Uterus (tissue), 4 donors: ENCODE data around the gene PRPS2. TPM values are rescaled to one million over a fixed set of nuclear protein-coding genes. Genes with fewer than 3 reads are reported as not detected.

Experiments used
- DNase-seq, 2 donors: peaks; one replicate each; pipeline ENCODE4 v3.0.0-alpha.2; 2019 to 2020
- H3K27ac ChIP-seq, 2 donors: fragments of 200-600 bp; sonication (generic); 1 replicate in 1 of 2; 2 replicates in 1 of 2; pipeline ENCODE4 v1.5.1; 2016 to 2018
- H3K27me3 ChIP-seq, 2 donors: fragments of 200-600 bp; sonication (generic); one replicate each; pipeline ENCODE4 v1.5.1; 2018 to 2019; ENCODE audit warnings: control low read depth in 1 of 2
- H3K36me3 ChIP-seq, 2 donors: fragments of 200-600 bp; sonication (generic); one replicate each; pipeline ENCODE4 v1.5.1; 2019; ENCODE audit warnings: control low read depth in 1 of 2
- H3K4me1 ChIP-seq, 2 donors: fragments of 200-600 bp; sonication (generic); one replicate each; pipeline ENCODE4 v1.5.1; 2018 to 2019; ENCODE audit warnings: control low read depth in 1 of 2
- H3K4me3 ChIP-seq, 2 donors: fragments of 200-600 bp; sonication (generic); 1 replicate in 1 of 2; 2 replicates in 1 of 2; pipeline ENCODE4 v1.5.1; 2018 to 2019; ENCODE audit warnings: mild to moderate bottlenecking in 1 of 2
- H3K9me3 ChIP-seq, 2 donors: fragments of 200-600 bp; sonication (generic); one replicate each; pipeline ENCODE4 v1.5.1; 2019; ENCODE audit warnings: control low read depth in 1 of 2
- POLR2A ChIP-seq, 2 donors: fragments of 450-650 bp; IDR thresholded peaks; one replicate each; pipeline ENCODE4 v1.6.1; 2016; ENCODE audit warnings: antibody characterized with exemption in 2 of 2, mild to moderate bottlenecking in 1 of 2, moderate library complexity in 1 of 2
- intact Hi-C: fragments of 100-400 bp; cut with DNase I; formaldehyde crosslinking; loops from one replicate; pipeline ENCODE4 v1.15.1; 2023; ENCODE audit warnings: low total_unique reads
- total RNA-seq, 4 donors: library from RNA; depleted of rRNA in 3 of 4; stranded (reverse); fragments of >200 nt in 3 of 4; gene quantifications; one replicate each; pipeline versions ENCODE4 v1.1.0 to v1.2.4, GENCODE V29; 2014 to 2023
- TF ChIP-seq, protein P1 (sequence below), 4 experiments: fragments of 200-600 bp in 2 of 4; fragments of 450-650 bp in 2 of 4; sonication (generic) in 2 of 4; IDR thresholded peaks; one replicate each; pipeline ENCODE4 v1.5.1; 2016 to 2019; ENCODE audit warnings: antibody characterized with exemption in 4 of 4, mild to moderate bottlenecking in 2 of 4, moderate library complexity in 1 of 4
- donor health status: DM: yes; HTN: yes; CAD: no.

The PRPS2 gene
- total RNA-seq, 4 donors from 2014 or later: 12.8 to 67.9 (median 32.4) TPM

DNA sequence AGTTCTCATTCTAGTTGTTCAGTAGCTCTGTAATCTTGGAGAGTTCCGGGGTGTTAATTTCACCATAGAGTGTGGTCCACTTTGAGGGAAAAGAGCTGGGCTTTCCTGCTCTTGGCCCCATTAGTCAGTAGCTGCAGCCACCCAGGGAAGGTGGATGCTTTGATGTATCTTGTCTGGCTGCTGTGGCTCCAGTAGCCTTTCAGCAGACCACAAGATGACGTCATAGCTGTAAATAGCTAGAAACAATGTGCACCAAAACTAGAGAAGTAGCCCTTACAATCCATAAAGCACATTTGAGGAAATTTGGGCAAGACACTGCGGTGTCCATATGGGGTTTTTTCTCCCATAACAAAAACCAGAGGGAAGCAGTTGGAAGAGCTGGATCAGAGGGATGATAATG lies 32.9 kb upstream of the PRPS2 start:
- Histone ChIP-seq H3K4me3 (no peak overlapping the region), H3K4me1 (no peaks in the 10 kb centered on the region), H3K27me3 (no peaks in the 10 kb centered on the region), H3K27ac (no peak overlapping the region), H3K9me3 (no peaks in the 10 kb centered on the region), H3K36me3 (no peaks in the 10 kb centered on the region)
- TF ChIP-seq POLR2A (IDR thresholded peaks at IDR 0.05): no peak
- TF ChIP-seq, protein P1, sequence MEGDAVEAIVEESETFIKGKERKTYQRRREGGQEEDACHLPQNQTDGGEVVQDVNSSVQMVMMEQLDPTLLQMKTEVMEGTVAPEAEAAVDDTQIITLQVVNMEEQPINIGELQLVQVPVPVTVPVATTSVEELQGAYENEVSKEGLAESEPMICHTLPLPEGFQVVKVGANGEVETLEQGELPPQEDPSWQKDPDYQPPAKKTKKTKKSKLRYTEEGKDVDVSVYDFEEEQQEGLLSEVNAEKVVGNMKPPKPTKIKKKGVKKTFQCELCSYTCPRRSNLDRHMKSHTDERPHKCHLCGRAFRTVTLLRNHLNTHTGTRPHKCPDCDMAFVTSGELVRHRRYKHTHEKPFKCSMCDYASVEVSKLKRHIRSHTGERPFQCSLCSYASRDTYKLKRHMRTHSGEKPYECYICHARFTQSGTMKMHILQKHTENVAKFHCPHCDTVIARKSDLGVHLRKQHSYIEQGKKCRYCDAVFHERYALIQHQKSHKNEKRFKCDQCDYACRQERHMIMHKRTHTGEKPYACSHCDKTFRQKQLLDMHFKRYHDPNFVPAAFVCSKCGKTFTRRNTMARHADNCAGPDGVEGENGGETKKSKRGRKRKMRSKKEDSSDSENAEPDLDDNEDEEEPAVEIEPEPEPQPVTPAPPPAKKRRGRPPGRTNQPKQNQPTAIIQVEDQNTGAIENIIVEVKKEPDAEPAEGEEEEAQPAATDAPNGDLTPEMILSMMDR (IDR thresholded peaks at IDR 0.05): no peak
- intact Hi-C loops: no loop called here
- DNase-seq: no peak

DNA sequence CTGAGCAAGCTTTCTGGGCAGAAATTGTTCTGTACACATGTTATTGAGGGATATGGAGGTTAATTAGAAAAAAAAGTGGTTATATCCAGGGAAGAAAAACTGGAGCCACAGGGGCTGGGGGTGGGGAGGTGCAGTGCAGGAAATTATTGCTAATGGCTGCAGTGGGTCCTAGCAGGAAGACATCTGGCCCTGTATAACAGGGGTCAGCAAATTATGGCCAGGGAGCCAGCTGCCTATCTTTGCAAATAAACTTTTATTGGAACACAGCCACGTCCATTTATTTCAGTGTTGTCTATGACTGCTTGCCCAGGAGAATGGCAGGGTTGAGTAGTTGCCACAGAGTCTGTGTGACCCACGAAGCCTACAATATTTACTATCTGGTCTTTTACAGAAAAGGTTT lies 23.4 kb upstream of the PRPS2 start:
- no peak overlapping the region for H3K4me3 ChIP-seq
- H3K27ac ChIP-seq: no peak overlapping the region
- H3K9me3 ChIP-seq: no peaks in the 10 kb centered on the region
- H3K27me3 ChIP-seq: peaks cover 0 to 13% of the 10 kb centered on the region in 2 donors
- TF ChIP-seq POLR2A (IDR thresholded peaks at IDR 0.05): no peak
- TF ChIP-seq, protein P1 (IDR thresholded peaks at IDR 0.05): no peak
- intact Hi-C loops: no loop called here
- no peaks in the 10 kb centered on the region for H3K36me3 ChIP-seq
- no peak for DNase-seq
- H3K4me1 ChIP-seq: no peaks in the 10 kb centered on the region

DNA sequence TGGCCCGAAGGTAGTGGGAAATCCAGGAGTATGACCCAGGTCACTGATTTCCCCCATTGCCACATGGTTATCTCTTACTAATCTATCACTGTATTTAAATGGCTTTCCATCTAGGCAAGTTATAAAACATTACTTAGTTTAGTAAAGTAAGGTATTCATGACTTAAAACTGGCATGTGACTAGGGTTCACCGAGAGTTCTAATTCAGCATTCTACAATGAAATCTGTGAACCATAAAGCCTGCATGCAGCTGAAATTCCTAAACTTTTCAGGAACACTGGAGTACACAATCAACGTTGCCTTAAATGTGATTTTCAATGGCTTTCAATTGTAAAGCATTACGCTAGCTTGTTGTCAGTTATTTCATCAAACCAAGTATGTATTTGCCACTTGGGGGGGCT lies 22.7 kb upstream of the PRPS2 start:
- Histone ChIP-seq H3K4me1 (no peaks in the 10 kb centered on the region), H3K9me3 (no peaks in the 10 kb centered on the region), H3K4me3 (no peak overlapping the region), H3K27me3 (peaks cover 0 to 16% of the 10 kb centered on the region in 2 donors), H3K36me3 (no peaks in the 10 kb centered on the region), H3K27ac (no peak overlapping the region)
- no peak for DNase-seq
- intact Hi-C loops: no loop called here
- TF ChIP-seq, protein P1 (IDR thresholded peaks at IDR 0.05): no peak
- TF ChIP-seq POLR2A (IDR thresholded peaks at IDR 0.05): no peak

DNA sequence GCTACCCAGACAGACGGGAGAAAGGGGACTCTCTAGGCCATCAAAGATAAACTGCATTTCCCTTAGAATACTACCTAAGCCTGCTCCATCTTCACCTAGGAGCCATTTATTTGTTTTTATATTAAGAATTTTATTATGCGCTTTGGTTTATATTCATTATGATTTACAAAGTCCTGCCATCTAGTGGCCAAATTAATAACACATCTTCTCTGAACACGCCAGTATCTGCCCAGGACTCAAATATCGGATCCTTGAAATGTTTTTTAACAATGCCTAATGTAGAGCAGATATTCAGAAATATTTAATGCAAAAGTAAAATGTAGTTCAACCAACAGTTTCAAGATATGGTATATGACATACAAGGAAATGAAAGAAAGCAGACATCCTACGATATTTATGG lies 20.8 kb upstream of the PRPS2 start:
- Histone ChIP-seq H3K4me1 (no peaks in the 10 kb centered on the region), H3K36me3 (no peaks in the 10 kb centered on the region), H3K9me3 (no peaks in the 10 kb centered on the region), H3K27me3 (peaks cover 0 to 27% of the 10 kb centered on the region in 2 donors), H3K27ac (no peak overlapping the region), H3K4me3 (no peak overlapping the region)
- intact Hi-C loops: no loop called here
- TF ChIP-seq, protein P1 (IDR thresholded peaks at IDR 0.05): peak; percentile 27 to 52 (median 32)
- TF ChIP-seq POLR2A (IDR thresholded peaks at IDR 0.05): no peak
- DNase-seq: no peak

DNA sequence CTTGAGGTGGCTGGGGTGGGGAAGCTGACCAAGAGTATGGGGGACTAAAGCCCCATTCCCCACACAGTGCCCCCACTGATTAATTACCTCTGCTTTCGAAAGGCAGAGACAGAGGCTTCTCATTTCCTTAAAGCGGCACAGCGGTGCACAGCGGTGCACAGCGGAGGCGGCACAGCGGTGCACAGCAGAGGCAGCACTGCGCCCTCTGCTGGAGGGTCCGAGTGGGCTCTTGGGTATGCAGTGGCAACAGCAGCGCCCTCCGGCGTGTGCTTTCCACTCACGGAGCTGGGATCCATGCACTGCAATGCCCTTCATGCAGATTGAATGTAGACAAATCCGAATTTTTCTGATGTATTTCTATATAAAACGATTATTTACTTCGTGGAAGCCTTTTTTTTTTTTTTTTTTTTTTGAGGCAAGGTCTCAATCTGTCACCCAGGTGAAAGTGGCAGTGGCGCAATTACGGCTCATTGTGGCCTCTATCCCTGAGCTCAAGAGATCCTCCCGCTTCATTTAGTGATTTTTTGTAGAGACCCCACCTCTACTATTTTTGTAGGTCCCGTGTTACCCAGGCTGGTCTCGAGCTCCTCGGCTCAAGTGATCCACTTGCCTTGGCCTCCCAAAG lies 19.7 kb upstream of the PRPS2 start:
- no peak for DNase-seq
- no peak overlapping the region for H3K27ac ChIP-seq
- no peaks in the 10 kb centered on the region for H3K4me1 ChIP-seq
- no peaks in the 10 kb centered on the region for H3K9me3 ChIP-seq
- no peaks in the 10 kb centered on the region for H3K36me3 ChIP-seq
- H3K4me3 ChIP-seq: no peak overlapping the region
- intact Hi-C loops: no loop called here
- H3K27me3 ChIP-seq: peaks cover 0 to 27% of the 10 kb centered on the region in 2 donors
- TF ChIP-seq, protein P1 (IDR thresholded peaks at IDR 0.05): peak in 1 of 4 experiments; percentile 29
- no peak for TF ChIP-seq POLR2A (IDR thresholded peaks at IDR 0.05)
